GM12875 (cell line): ENCODE data around the gene BNC2.

Experiments
- H3K4me3 ChIP-seq: one replicate; pipeline ENCODE4 v1.5.1; 2011; ENCODE audit warnings: low read depth, low read length, control low read depth
- TF ChIP-seq, protein P1 (sequence below): IDR thresholded peaks from 2 replicates; pipeline ENCODE4 v1.5.1; 2011; ENCODE audit warnings: low read depth, mild to moderate bottlenecking, control low read depth, inconsistent platforms, low read length, moderate library complexity, borderline replicate concordance; ENCODE audit not compliant: insufficient read depth

The BNC2 gene

DNA sequence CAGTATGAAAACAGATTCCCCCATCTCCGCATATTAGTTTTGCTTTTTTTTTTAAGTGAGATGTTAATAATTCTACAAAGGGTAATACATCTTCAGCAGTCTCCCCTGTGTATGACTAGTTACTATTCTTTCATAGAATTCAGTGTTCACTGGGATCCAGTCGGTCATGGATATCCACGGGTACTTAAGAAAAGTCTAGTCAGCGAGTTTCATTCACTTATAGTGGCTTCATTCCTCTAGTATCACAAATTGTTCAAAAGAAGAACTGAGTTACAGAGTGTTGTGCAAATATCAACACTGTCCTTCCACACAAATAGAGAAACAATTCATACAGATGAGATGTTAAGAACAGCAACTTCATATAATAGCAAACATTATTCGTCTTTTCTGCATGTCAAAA, 35.7 kb downstream of the BNC2 start:
- H3K4me3 ChIP-seq: no peak overlapping the region
- TF ChIP-seq, protein P1, sequence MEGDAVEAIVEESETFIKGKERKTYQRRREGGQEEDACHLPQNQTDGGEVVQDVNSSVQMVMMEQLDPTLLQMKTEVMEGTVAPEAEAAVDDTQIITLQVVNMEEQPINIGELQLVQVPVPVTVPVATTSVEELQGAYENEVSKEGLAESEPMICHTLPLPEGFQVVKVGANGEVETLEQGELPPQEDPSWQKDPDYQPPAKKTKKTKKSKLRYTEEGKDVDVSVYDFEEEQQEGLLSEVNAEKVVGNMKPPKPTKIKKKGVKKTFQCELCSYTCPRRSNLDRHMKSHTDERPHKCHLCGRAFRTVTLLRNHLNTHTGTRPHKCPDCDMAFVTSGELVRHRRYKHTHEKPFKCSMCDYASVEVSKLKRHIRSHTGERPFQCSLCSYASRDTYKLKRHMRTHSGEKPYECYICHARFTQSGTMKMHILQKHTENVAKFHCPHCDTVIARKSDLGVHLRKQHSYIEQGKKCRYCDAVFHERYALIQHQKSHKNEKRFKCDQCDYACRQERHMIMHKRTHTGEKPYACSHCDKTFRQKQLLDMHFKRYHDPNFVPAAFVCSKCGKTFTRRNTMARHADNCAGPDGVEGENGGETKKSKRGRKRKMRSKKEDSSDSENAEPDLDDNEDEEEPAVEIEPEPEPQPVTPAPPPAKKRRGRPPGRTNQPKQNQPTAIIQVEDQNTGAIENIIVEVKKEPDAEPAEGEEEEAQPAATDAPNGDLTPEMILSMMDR: no peak

DNA sequence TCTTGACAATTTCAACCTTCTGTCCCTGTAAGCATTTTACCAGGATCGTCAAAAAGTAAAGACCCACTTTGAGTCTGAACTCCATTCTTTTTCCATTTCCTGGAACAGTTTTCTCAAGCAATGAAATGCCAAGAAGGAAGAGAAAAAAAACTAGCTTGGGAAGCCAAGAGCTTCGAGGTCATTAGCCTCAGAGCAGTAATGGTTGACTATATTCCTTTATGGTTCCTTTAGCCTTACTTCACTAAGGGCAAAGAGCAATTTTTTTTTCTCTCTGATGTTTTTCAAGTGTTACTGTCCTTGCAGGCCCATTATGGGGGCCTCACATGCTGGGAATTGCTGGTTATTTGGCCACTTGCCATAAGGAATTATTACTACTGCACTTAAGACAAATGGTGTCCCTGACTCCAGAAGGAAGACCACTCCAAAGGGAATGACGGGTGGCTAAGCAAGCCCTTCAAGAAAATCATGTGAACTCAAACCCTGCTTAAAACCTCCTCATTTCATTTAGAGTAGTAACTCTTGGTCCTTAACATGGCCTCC, 37.1 kb downstream of the BNC2 start:
- no peak overlapping the region for H3K4me3 ChIP-seq
- TF ChIP-seq, protein P1: no peak

DNA sequence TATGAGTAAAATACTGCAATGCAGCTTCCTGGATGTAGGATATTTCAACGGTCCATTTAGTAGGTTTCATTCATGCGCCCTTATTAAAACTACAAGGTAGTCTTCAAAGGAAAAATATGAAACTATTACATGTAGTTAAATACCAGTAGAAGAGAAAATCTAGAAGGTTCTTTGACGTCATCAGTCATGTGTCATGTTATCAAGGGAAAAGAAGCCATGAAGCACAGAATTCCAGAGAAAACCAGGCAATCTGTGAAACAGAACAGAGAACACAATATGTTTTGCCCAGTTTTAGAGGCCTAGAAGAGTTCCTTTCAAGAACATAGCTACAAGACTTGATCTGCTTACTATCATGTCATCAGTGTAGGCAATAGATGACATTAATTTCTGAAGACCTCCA, 38.4 kb downstream of the BNC2 start:
- TF ChIP-seq, protein P1: no peak
- no peak overlapping the region for H3K4me3 ChIP-seq

DNA sequence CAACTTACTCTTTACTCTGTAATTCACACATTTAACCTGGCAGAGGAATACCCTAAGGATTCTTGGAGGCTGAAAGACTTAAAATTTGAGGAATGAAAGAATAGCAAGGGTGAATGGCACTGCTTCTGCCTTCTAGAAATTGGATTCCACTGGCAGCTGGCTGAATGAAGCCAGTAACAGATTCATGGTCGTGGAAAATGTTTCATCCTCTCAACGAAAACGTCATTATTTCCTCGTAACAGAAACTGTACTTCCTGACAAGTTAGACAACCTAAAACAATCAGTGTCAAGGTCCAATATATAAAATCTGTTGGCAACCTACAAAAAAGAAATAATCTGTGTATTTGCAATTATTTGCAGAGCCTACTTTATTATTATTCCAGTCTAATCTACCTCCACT, 39.7 kb downstream of the BNC2 start:
- TF ChIP-seq, protein P1: no peak
- no peak overlapping the region for H3K4me3 ChIP-seq

DNA sequence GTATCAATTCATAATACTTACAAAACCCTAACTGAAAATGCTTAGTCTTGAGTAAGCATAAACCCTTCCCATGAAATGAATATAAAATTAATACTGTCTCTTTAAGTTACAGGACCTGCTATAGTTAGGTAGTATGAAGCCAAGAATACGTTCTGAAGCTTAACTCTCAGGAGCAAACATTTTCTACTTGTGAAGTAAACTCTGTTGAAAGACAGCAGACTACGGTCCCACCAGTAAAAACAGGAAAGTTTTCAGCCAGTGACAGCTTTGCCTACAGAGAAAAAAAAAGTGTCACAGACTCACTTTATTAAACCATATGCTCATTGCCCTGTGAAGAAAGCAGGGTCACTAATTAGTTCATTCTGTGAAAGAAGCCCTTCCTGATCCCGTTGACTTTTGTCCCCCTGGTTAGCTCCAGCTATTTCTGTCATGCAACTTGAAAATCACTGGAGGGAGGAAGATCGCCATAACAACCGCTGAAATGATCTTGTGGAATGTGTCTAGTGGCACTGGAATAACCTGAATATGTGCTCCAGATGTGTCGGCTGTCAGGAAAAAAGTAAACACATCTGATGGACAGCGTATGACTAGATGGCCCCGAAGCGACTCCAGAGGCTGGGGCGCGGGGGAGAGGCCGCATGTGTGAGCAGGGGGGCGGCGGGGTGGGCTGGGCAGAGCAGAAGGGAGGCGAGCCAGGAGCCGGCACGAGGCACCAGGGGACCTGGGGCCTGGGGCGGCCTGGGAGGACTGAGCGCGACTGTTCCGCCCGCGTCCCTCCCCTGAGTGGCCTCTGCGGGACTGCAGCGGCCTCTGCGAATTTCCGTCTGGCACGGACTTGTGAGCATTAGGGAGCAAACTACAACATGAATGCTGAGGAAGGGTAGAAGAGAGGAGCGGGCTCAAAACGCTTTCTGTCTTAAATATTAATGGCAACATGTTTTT, 41.9 kb downstream of the BNC2 start:
- TF ChIP-seq, protein P1: no peak
- no peak overlapping the region for H3K4me3 ChIP-seq

DNA sequence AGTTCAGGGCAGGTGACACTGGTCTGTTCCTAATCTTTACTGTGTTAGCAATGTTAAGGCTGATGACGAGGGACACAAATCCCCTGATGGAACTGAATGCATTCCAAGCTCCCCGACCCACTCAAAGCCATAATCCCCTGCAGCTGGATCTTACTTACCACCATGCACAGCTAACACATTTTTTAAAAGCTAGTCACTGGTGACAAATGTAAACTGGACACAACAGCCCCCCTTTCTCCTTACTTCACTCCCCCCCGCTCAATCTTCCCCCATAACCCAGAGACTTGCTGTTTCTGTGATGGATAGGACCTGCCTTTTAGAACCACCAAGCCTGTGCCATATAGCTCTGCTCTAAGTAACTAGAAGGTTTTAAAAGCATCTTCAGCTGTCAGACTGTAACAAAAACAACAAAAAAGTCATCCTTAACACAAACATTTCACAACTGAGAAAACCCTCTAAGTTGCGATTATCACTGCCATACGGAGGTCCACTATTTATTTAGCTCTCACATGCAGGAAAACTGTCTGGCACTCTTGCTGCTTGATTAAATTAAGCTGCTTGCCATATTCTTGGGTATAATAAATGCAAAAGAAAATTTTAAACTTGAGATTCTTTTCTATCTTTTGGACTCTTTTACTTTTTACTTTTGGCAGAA, 44.4 kb downstream of the BNC2 start:
- TF ChIP-seq, protein P1: no peak
- no peak overlapping the region for H3K4me3 ChIP-seq
